Activated CD4-positive, alpha-beta T cell treated with anti-CD3 and anti-CD28 coated beads, Interleukin-2, Interleukin-4, amounts not matched to agents 100 ng/mL and 50 ng/mL, durations not matched to agents 16 hours and 8 hours (primary cell): ENCODE results near the gene EXPH5.
"Not testable (repeated sequence)": the region's sequence is repeated elsewhere in the genome, so short reads cannot be mapped to it uniquely, and the experiment has no call there.

Experiments used
- DNase-seq: peaks from one replicate; pipeline ENCODE4 v3.0.0-alpha.2; 2020; ENCODE audit warnings: low spot score

The EXPH5 gene

DNA sequence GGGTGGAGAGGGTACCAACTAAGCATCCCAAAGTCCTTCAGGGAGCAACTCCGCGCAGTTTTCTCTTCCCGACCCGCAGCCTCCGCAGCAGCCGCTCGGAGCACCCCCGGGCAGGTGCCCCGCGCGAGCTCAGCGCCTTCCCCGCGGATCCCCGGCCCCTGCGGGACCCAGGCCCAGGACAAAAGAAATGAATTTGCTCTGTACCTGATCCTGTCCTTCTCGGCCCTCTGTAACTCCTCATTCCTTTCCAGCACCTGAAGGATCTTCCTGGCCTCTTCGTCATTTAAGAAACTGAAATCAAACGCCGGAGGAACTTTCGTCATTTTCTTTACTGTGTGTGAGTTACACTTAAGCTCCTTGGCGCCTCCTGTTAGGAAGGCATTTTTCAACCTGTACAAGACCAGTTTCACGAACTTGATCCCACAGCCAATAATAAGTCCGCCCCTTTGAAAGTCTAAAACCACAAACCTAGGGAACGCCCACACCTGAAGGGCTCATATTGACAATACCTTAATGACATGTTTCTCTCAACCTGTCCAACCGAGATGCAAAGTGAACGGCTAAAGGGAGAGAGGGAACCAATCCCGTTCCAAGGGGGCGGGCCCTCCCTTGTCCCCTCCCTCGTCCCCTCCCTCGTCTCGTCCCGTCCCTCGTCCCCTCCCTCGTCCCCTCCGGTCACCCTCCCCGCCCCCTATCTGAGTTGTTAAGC is at the start of gene EXPH5:
TSS of gene EXPH5 (minus strand) at position 555 of the 709 bp plus-strand sequence. CDS start at position 323, 232 bp downstream.
- DNase-seq, result peak; percentile 84

DNA sequence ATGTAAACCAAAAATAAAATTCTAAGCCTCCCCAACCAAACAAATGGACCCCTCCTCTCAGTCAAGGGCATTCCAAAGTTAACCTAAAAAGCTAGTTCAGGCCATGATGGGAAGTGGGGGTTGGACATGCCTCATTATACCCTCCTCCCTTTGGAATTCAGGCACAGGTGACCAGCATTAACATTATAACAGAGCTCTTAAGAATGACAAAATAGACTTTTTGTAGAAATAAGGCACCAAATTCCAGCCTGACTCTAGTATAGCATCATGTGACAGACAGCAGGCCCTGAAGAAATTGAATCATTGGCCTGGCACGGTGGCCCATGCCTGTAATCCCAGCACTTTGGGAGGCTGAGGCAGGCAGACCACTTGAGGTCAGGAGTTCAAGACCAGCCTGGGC is 48.2 kb upstream of the EXPH5 start:
- DNase-seq, result not testable (repeated sequence)

- no peak for DNase-seq
These were observed 45.6 kb upstream of the EXPH5 start for GRCh38 chr11:108639146-108639545.

GRCh38 chr11:108636222-108636621 is 42.7 kb upstream of the EXPH5 start:
- DNase-seq, result no peak

DNA sequence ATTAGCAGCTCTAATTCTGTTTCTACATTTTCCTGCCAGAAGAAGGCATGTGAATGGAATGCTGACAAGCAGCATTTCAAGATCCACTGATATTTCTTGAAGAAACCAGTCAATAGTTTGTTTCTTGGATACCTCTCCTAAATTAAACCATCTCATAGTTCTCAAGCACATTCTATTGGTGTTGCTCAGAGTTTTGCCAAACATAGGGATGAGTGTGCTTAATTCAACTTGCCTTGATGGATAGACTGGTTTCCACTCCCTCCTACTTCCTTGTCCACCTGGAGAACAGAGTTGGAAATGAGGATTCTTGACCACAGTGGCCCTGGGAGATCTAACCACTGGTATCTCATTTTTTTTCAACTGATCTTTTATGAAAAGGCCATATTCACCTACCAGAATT is 41.5 kb upstream of the EXPH5 start:
- DNase-seq, result no peak

DNA sequence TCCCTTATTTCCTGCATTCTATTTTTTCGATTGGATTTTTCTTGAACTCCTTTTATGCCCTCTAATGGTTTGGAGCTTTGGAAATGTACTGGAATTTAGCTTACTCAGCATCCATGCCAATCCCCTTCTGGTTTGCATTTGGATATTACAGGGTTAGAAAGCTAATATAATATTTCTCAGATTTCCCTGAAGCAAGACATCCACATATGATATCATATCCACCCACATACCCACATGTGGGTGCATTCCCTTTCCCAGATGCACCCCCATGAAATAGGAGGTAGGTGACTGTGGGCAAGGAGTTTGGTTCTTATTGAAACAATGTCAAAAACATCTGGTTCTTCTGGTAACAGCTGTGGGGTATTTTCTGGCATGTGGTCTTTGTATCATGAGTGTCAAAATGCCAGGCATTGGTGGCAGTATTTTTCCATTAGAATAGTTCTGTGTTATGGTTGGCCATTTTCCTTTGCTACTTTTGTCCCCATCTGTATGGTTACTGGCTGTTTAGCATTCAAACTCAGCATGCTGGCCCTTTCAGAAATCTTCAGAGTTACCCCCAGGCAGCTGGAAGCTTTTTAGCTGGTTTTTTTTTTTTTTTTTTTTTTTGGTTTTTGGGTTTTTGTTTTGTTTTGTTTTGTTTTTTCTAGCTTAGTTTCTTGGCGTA is 38.6 kb upstream of the EXPH5 start:
- no peak for DNase-seq

GRCh38 chr11:108629274-108629673 is 35.7 kb upstream of the EXPH5 start:
- DNase-seq, result no peak

DNA sequence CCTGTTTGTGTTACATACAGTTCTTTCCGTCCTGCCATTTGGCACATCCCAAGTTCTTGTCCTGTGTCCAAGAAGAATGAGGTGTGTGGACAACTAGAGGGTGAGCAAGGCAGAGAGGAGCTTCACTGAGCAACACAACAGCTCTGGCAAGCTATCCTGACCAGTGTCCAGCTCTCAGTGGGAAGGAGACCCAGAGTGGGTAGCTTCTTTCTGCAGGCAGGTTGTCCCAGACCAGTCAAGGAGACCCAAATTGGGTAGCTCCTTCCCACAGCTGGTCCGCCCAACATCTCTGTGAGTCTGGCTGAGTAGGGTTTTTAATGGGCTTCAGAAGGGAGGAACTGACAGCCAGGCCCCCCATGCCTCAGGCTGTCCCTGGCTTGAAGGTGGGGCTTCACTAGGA is 35.2 kb upstream of the EXPH5 start:
- no peak for DNase-seq

- DNase-seq, result no peak
These were observed 34.8 kb upstream of the EXPH5 start for GRCh38 chr11:108628326-108628725.

- no peak for DNase-seq
These were observed 30.8 kb upstream of the EXPH5 start for GRCh38 chr11:108624196-108624925.

GRCh38 chr11:108622341-108622740 is 28.8 kb upstream of the EXPH5 start:
- DNase-seq, result no peak

DNA sequence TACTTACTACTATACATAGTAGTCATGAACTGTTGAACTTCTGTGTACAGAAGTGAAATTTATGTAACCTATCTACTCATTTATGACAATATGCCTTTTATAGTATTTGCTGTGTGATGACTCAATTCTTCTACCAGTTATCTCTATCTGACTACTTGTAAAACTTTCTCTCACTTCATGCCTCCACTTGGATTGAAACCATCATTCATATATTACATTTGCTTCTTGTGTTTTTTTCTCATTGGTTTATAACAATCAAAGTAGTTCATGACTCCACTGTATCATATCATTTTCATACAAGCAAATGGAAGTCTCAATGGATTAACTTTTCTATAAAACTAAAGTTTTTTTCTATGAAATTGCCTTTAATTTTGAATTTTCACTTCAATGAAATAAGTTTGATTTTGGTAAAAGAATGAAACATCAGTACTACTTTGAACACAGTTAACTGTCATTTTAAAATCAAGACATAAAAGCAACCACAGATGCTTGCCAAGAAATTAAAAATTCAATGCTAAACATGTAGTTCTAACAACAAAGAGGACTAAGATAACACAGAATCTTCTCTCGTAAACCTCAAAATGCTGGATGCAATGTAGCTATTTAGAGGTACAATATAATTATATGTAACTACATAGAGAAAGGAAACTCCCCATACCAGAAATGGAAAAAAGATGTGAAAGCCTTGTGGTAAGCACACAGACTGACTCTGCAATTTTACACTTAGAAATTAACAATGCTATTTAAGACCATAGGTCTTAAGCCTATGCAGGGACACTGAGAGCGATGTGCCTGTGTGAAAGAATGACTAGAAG is 27.6 kb upstream of the EXPH5 start:
- DNase-seq, result peak; percentile 53

- no peak for DNase-seq
These were observed 25.0 kb upstream of the EXPH5 start for GRCh38 chr11:108618529-108618928.

DNA sequence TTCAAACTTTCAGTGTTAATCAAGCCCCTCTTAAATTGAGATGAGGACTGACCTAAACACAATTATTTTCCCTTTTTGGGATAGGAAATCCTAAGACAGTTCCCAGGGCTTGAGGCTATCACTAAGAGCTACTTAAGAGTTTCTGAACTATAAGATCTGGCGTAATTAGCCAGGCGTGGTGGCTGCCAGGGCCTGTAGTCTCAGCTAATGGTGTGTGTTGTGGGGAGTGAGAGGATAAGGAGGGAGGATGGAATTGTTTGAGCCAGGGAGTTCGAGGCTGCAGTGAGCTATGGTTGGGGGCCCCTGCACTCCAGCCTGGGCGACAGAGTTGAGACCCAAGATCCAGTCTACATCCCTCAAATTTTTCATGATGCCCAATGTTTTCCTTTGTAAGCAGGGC is 23.5 kb upstream of the EXPH5 start:
- no peak for DNase-seq

- no peak for DNase-seq
These were observed 23.0 kb upstream of the EXPH5 start for GRCh38 chr11:108616549-108616948.

GRCh38 chr11:108614086-108614485 is 20.5 kb upstream of the EXPH5 start:
- no peak for DNase-seq

DNA sequence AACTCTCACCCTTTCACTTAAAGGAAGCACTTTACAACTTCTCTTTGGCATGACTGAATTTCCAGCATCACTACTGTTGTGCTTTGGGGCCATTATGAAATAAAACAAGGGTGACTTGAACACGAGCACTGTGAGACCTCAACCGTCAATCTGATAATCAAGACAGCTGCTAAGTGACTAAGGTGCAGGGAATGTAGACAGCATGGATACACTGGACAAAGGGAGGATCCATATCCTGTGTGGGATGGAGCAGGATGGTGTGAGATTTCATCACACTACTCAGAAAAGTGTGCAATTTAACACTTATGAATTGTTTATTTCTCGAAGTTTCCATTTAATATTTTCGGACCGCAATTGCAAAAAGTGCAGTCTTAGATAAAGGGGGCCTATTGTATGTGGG is 16.1 kb upstream of the EXPH5 start:
- DNase-seq, result no peak

DNA sequence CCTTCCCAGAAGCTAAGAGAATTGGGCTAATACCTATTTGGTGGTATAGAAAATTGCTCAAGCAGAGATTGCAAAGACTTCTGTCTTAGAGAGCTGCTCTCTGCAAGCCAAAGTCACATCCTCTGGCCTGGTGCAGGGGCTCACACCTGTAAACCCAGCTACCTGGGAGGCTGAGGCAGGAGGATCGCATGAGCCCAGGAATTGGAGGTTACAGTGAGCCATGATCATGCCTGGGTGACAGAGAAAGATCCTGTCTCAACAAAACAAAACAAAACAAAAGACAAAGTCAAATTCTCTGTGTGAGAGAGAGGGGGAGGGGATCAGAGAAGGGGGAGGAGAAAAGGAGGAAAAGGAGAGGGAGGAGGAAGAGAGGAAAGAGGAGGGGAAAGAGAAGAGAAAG is 15.0 kb upstream of the EXPH5 start:
- DNase-seq, result no peak

DNA sequence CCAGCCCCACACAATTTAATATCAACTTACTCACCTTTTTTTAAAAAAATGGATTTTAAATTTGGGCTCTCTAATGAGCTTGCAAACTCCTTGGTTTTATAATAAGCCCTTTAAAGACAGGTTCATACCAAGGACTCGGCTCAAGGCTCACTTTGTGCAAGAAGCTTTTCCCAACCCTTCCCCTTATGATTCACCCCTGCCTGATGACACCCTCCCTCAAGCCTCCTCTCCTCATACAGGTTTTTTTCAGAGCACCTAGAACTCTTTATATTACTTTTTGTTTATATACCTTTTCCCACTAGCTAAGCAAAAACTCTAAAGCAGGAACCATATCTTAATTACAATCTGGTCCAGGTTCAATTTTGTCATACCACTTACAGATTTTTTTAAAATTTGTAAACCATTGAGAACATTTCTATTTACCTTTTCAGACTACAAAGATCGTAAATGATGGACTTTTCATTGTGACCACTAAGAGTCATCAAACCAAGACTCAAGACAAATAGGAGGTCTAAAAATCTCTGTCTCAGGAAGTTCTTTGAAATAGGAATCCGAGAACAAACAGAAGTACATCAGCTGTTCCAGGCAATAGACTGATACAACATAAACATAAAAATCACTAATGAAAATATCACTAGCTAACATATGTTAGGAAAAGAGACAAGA is 13.1 kb upstream of the EXPH5 start:
- no peak for DNase-seq

- no peak for DNase-seq
These were observed 12.5 kb upstream of the EXPH5 start for GRCh38 chr11:108606070-108606469.

DNA sequence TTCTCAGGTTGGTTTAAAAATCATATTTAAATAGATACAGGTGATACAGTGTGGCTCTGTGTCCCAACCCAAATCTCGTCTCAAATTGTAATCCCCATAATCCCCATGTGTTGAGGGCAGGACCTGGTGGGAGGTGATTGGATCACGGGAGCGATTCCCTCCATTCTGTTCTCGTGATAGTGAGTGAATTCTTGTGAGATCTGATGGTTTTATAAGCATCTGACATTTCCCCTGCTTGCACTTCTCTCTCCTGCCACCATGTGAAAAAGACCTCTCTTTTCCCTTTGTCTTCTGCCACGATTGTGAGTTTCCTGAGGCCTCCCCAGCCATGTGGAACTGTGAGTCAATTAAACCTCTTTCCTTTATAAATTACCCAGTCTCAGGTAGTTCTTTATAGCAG is 9.2 kb upstream of the EXPH5 start:
- not testable (repeated sequence) for DNase-seq

GRCh38 chr11:108601150-108601549 is 7.6 kb upstream of the EXPH5 start:
- no peak for DNase-seq
